EL (cell line): ENCODE measurements around the gene MYL3.
A peak's percentile ranks its signal among the peaks of the same experiment; 100 is the strongest.

ENCODE experiments used
- DNase-seq: peaks from one replicate; pipeline ENCODE4 v3.0.0-alpha.2; 2016

Gene MYL3

DNA sequence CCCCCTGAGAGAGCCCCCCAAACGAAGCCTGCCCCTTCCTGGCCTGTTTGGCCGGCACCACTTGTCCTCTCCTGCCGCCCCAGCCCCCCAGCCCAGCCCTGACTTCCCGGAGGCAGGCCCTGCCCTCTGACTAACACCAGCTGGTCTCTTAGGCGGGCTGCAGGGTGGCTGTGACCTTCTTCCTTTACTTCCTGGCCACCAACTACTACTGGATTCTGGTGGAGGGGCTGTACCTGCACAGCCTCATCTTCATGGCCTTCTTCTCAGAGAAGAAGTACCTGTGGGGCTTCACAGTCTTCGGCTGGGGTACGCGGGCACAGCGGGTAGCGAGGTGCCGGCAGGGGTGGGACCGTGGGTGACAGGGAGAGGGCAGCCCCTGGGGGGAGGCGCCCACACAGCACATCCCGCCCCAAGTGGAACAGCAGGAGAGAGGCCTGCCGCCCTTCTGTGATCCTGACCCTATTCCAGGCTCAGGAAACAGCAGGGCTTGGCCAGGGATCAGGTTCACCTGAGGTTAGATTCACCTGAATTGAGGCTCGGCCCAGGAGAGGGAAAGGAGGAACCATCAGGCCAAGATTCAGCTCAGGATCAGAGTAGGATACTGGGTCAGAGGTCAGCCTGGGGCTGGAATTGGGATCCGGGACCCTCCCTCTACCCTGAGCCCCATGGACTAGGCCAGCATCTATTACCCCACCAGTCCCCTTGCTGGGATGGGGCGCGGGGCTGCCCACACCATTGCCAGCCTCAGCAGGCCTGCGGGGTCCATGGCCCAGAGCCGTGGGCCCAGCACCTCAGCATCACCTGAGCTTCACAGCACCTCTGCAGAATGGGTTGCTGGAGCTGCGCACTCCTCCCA lies 36.1 kb upstream of the MYL3 start:
- DNase-seq, result no peak

GRCh38 chr3:46898321-46899150 lies 35.3 kb upstream of the MYL3 start:
- no peak for DNase-seq

- no peak for DNase-seq
Measured at GRCh38 chr3:46897829-46898320, 34.6 kb upstream of the MYL3 start.

DNA sequence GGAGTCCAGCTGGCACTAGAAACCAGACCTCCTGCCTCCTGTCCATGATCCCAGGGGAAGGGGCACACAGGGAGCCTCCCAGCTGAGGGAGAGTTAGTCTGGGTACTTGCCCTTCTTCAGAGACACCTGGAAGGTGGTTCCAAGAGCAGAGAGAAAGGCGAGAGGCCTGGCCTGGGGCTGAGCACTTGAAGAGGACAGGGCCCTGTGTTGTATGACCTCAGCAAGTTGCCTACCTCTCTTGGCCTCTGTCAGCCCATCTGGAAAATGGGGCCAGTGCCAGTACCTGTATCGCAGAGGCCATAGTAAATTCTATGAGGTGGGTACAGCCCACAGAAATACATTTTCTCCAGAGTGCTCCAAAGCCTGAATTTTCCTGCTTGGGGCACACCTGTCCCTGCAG lies 33.8 kb upstream of the MYL3 start:
- DNase-seq, result no peak

DNA sequence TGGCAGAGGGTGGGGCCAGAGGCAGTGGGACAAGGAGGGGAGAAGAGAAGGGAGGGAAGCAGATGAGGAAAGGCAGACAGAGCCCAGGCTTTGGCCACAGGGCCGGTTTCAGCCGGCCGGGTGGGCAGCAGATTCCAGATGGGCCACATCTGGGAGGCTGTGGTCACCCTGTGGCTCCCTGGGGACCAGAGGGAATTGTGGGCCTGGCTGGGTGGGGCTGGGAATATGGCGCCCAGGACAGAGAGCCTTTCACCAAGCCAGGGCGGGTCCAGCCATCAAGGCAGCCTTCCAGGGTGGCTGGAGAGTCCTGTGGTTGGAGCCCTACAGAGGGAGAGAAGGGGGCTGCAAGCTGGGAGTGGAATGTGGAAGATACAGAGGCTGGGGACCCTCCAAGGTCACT lies 33.1 kb upstream of the MYL3 start:
- no peak for DNase-seq

- no peak for DNase-seq
Measured at GRCh38 chr3:46895761-46896160, 32.5 kb upstream of the MYL3 start.

DNA sequence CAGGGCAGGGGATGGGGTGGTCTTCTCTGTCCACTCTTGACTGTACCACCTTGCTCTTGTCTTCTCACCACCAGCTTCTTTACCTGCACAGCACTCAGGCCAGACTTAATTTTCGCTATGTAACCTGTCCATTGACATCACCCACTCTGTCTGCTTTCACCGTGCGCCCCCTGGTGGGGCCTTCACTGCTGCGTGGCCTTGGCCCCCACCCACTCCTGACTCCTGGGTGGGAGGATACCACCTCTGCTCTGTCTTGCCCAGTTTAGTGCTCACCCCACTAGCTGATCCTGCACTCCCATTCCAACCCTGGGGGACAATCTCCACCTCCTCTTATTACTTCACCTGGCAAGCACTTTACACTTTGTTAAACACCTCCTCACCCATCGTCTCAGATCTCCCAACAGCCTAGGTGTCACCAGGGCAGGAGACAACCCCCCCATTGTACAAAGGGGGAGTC lies 32.0 kb upstream of the MYL3 start:
- peak; percentile 52 for DNase-seq

- no peak for DNase-seq
Measured at GRCh38 chr3:46894256-46894655, 31.0 kb upstream of the MYL3 start.

DNA sequence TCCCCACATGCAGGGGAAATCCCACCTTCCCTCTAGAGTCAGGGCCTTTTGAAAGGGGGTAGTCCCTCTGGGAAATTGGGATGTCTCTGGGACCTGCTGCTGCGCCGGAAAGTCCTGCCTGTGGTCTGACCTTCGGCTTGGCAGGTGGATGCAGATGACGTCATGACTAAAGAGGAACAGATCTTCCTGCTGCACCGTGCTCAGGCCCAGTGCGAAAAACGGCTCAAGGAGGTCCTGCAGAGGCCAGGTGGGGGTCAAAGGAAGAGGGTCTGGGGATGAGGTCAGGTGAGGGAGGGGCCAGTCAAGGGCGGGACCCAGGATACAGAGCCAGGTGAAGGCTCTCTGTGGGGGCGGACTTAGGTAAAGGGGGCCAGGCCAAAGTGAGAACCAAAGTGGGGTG lies 30.5 kb upstream of the MYL3 start:
- DNase-seq, result no peak

DNA sequence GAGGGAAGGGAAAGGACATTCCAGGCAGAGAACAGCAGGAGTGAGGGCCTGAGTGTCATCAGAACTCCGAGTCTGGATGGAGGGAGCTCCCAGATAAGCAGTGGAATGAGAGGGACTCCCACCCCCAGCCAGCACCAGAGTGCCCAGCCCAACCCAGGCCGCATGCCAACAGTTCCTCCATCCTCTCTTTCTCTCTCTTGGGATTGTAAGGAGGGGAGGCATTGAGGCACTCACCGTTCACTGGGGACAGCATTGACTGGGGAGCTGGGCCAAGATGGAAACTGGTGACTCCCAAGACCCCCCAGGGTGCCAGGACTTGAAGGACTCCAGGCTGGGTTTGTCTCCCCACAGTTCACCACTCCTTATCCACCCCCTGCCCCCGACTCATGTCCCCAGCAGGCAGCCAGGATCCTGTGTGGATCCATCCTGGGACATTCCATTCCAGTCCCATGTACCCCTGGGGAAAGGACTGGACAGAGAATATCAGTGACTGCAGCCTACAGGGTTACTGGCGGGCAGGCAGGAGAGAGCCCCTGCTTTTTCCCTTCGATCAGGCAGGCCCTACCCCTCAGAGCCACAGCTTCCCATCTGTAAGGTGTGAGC lies 30.0 kb upstream of the MYL3 start:
- no peak for DNase-seq

DNA sequence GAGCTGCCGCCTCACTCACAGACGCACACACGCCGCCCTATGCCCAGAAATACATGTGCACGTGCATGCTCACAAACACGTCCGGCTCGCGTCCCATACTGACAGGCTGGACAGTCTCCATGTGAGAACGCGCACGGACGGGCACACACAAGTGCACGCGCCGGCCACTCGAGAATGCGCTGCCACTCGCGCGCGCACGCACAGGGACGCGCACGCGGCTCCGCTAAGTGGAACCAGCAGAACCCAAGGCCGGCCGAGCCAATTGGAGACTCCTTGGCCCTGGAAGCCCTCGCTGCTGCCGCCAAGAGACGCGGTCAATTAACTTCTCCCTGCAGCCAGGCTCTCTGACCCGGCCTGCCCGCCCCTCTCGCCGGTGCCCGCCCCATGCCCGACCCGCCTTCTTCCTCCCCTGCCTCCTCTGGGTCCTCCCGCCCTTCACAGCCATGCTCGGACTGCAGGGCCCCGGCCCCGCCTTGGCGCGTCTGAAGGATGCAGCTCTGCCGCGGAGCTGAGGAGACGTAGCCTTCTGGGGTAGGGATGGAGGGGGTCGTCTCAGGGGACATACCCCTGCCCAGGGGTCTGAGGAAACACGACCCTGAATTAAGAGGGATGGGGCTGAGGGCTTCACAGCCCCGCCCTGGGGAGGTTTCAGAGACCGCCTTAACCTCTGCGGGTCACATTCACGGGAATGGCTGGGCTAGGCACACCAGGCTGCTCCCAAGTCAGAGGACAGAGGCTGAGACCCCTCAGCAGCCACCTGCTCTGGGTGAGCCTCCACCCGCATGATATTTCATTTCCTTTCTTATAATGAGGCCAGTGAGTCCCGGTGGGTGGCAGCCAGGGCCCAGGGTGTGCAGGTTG lies 29.3 kb upstream of the MYL3 start:
- peak; percentile 87 for DNase-seq

GRCh38 chr3:46891132-46891531 lies 27.9 kb upstream of the MYL3 start:
- no peak for DNase-seq

DNA sequence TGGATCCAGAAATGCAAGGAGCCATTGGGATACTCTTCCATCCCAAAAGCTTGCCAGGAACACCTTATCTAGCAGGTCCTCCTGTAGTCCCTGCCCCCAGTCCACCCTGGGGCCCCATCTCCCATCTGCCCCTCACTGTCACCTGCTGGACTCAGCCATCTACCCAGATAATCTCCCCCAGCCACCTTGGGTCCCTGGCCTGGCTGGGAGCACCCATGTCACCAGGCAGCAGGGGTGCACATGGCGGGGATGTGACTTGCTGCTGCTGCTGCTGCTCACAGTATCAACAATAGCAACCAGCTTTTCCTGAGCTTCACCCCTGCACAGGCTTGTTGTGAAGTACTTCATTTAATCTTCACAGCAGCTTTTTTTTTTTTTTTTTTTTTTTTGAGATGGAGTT lies 26.9 kb upstream of the MYL3 start:
- no peak for DNase-seq

- DNase-seq, result no peak
Measured at GRCh38 chr3:46889381-46890110, 26.3 kb upstream of the MYL3 start.

DNA sequence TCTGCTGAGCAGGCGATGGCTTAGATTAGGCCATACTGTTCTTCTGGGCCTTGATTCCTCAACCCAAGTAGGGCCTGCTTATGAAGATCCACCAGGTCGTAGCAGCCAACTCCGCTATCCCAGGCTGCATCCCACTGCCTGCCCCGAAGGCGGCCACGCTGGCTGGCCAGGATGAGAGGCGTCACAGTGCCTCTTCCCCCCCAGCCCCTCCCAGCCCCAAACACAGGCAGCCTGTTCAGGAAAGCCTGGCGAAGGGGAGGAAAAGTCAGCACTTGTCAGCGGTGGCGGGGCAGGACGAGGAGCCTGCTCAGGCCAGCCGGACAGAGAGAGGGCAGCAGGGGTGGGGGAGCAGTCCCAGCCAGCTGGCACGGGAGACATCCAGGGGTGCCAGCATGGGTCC lies 25.5 kb upstream of the MYL3 start:
- DNase-seq, result no peak

DNA sequence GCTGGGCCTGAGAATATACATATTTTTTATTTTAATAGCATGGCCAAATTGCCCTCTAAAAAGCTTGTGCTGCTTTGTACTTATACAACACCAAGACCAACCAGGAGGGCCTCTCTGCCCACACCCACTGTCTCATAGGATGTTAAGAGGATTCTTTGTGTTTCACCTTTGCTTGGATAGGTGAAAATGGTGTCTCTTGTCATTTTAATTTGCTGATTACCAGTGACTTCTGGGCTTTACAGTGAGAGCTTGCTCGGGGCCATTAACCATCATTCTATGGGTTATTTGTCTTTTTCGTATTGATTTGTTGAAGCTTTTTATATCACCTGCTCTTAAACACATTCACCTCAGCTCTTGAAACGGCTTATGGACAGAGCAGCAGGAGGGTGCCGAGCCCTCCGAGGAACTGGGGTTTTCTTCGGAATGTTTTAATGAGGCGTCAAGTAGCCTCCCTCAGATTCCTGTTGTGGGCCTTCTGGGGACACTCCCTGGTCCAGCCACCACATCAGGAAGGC lies 24.8 kb upstream of the MYL3 start:
- no peak for DNase-seq

DNA sequence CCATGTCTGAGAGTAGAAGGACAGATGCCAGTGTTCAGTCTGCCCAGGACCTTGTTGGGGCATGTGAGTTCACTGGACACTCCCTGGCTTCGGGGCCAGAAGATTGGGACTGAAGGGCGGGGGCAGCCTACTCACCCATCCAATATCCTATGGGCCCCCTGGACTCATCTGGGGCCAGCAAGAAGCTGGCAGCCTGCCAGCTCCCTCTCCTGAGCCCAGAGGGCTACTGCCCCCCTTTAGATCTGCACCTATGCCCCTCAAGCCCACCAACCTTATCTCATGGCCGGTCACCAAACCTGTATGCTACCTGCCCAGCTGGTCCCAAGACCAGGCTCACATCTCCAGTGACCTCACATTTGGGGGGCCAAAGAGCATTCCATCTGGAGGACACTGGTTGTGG lies 22.4 kb upstream of the MYL3 start:
- DNase-seq, result no peak

- DNase-seq, result no peak
Measured at GRCh38 chr3:46884929-46885328, 21.7 kb upstream of the MYL3 start.

DNA sequence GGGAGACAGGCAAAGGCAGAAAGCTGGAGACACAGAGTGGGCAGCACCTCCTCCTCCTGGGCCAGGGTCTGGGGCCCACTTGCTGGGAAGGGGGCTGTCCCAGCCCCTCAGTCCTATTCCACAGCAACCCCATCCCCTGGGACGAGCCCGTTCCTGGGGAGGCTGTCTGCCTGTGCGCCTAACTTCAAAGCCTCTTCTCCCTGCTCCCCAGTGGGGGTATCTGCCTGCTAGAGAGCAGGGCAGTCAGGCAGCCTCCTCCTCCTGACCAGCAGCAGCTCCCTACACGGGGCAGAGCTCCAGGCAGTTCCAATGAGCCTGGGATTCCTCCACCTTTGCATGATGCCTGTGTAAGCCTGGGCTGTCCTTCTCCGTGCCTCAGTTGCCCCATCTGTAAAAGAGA lies 21.2 kb upstream of the MYL3 start:
- no peak for DNase-seq

GRCh38 chr3:46883830-46884185 lies 20.6 kb upstream of the MYL3 start:
- no peak for DNase-seq

DNA sequence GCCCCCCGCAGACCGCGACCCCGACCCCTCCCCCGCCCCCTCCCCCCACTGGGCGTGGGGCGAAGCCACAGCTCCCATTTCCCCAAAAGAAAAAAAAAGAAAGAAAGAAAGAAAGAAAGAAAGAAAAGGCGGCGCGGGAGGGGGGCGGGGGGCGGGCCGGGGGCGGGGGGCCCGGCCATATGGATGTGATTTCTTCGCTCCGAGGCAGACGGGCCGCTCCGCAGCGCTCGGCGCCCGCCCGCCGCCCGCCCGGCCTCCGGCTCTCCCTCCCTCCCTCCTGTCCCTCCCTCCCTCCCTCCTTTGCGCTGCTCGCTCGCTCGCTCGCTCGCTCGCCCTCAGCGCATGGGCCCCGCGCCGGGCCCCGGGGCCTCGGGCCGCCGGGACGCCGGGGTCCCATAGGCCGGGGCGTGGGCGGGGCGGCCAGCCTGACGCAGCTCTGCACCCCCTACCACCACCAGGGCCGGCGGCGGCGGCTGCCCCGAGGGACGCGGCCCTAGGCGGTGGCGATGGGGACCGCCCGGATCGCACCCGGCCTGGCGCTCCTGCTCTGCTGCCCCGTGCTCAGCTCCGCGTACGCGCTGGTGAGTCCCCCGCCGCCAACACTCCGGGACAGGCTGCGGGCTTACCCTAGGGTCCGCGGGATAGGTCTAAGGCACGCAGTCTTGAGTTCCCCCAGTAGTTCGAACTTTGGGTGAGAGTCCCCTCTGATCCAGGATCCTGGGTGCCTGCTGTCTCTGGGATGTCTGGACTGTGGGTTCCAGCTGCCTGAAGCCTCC lies 20.0 kb upstream of the MYL3 start:
- peak; percentile 37 for DNase-seq
